Measurements from ENCODE around the gene CARD6. TPM values are rescaled to one million over a fixed set of nuclear protein-coding genes. Genes with fewer than 3 reads are reported as not detected.

The CARD6 gene
- total and polyA plus RNA-seq, 11 donors: 2.2 to 13.0 (median 5.6) TPM

DNA sequence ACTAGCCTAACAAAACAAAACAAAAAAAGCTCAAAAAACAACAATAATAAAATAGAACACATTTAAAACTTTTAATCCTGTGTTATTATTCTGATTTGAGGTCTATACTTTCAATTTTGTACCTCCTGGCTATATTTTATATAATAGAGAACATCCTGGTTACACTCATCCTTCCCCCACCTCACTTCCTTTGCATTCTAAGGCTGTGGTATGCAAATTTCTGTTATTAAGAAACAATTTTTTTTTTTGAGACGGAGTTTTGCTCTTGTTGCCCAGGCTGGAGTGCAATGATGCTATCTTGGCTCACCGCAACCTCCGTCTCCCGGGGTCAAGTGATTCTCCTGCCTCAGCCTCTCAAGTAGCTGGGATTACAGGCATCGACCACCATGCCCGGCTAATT lies 3.1 kb upstream of the CARD6 start:
- Histone ChIP-seq H3K9me3 (no peaks in the 10 kb centered on the region), H3K4me3 (no peak overlapping the region), H3K27ac (no peak overlapping the region), H3K27me3 (no peaks in the 10 kb centered on the region), H3K4me1 (peaks cover 0 to 45% (median 23%) of the 10 kb centered on the region in 12 donors), H3K36me3 (peaks cover 0 to 13% (median 10%) of the 10 kb centered on the region in 9 donors)
- TF ChIP-seq POLR2A (IDR thresholded peaks at IDR 0.05): no peak
- TF ChIP-seq, protein P1, sequence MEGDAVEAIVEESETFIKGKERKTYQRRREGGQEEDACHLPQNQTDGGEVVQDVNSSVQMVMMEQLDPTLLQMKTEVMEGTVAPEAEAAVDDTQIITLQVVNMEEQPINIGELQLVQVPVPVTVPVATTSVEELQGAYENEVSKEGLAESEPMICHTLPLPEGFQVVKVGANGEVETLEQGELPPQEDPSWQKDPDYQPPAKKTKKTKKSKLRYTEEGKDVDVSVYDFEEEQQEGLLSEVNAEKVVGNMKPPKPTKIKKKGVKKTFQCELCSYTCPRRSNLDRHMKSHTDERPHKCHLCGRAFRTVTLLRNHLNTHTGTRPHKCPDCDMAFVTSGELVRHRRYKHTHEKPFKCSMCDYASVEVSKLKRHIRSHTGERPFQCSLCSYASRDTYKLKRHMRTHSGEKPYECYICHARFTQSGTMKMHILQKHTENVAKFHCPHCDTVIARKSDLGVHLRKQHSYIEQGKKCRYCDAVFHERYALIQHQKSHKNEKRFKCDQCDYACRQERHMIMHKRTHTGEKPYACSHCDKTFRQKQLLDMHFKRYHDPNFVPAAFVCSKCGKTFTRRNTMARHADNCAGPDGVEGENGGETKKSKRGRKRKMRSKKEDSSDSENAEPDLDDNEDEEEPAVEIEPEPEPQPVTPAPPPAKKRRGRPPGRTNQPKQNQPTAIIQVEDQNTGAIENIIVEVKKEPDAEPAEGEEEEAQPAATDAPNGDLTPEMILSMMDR (IDR thresholded peaks at IDR 0.05): no peak
- no peak for ATAC-seq
- DNase-seq: no peak
- intact Hi-C loops (cut with DNase I): loop anchor here in 5 of 10 donors (5.0 to 10.0 kb wide), 4 partner anchors 39 to 161 kb away; partner anchors contain the start of genes TTC33 (in 5 of the 5) and PTGER4 (in 1 of the 5)
- 94 to 96% (median 95%) methylated on average over 6 of the region's 6 CpGs for WGBS, 4 donors

DNA sequence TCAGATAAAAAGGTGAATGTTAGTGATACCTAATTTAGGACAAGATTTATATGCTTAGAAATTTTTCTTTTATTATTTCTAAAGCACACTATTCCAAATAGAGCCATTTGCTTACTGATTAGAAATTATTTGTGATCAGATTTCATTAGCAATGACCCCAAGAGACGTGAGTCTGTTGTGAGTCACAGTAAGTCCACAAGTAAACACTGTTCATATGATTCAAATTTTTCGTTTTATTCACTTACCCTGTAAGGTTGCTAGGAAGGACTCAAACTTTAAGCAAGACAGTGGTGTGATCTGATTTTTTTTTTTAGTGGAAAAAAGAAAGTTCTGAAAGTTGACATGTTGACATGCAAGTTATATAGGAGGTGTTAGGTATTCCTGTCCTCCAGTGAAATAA lies 1.2 kb downstream of the CARD6 start:
- no peak for DNase-seq
- Histone ChIP-seq H3K27me3 (no peaks in the 10 kb centered on the region), H3K4me3 (peak overlapping the region in 11 of 12 donors; percentile 31 to 63 (median 50)), H3K4me1 (peaks cover 0 to 46% (median 4%) of the 10 kb centered on the region in 12 donors), H3K36me3 (peaks cover 0 to 17% (median 0%) of the 10 kb centered on the region in 9 donors), H3K27ac (peak overlapping the region in 10 of 12 donors; percentile 51 to 93 (median 80)), H3K9me3 (no peaks in the 10 kb centered on the region)
- intact Hi-C loops (cut with DNase I): loop anchor here in 1 of 10 donors (5.0 kb wide), 1 partner anchor 35 kb away; no protein-coding TSS in a partner anchor
- TF ChIP-seq, protein P1 (IDR thresholded peaks at IDR 0.05): no peak
- 48 to 62% (median 57%) methylated on average over 2 of the region's 2 CpGs for WGBS, 4 donors
- ATAC-seq: peak in 1 of 4 donors; percentile 51

DNA sequence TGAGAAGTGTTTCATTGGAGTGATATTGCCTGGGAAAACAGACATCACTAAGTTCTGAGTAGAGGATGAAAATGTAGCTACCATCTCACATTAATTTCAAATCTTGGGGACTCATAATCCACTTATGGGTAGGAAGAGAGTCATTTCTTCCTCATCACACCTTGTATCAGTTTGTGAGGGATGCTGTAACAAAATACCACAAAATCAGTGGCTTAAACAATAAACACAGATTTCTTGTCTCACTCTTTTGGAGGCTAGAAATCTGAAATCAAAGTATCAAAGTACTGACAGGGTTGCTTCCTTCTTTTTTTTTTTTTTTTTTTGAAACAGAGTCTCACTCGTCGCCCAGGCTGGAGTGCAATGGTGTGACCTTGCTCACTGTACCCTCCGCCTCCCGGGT lies 3.4 kb downstream of the CARD6 start:
- 91 to 95% (median 94%) methylated on average over 4 of the region's 4 CpGs for WGBS, 4 donors
- Histone ChIP-seq H3K4me1 (peaks cover 0 to 49% (median 4%) of the 10 kb centered on the region in 12 donors), H3K27ac (no peak overlapping the region), H3K4me3 (no peak overlapping the region), H3K27me3 (no peaks in the 10 kb centered on the region), H3K36me3 (peaks cover 0 to 27% (median 0%) of the 10 kb centered on the region in 9 donors), H3K9me3 (no peaks in the 10 kb centered on the region)
- intact Hi-C loops (cut with DNase I): loop anchor here in 1 of 10 donors (5.0 kb wide), 1 partner anchor 33 kb away; no protein-coding TSS in a partner anchor
- ATAC-seq (no peak), DNase-seq (no peak)
- TF ChIP-seq, protein P1 (IDR thresholded peaks at IDR 0.05): no peak
- no peak for TF ChIP-seq POLR2A (IDR thresholded peaks at IDR 0.05)

DNA sequence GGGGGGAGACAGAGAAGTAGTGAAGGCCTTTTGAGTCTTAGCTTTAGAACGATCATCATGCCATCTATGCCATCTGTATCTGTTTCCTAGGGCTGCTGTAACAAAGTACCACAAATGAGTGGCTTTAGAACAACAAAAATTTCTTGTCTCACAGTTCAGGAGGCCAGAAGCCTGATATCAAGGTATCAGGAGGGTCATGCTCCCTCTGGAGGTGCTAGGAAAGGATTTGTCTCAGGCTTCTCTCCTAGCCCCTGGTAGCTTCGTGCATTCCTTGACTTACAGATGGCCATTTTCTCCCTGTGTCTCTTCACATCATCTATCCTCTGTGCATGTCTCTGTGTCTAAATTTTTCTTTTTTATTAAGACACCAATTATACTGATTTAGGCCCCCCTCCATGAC lies 5.2 kb downstream of the CARD6 start:
- intact Hi-C loops (cut with DNase I): no loop called here
- peaks cover 0 to 43% (median 2%) of the 10 kb centered on the region in 12 donors for H3K4me1 ChIP-seq
- no peaks in the 10 kb centered on the region for H3K9me3 ChIP-seq
- H3K27ac ChIP-seq: no peak overlapping the region
- WGBS, 4 donors: 81 to 85% (median 83%) methylated on average over 2 of the region's 2 CpGs
- TF ChIP-seq, protein P1 (IDR thresholded peaks at IDR 0.05): no peak
- TF ChIP-seq POLR2A (IDR thresholded peaks at IDR 0.05): no peak
- no peak overlapping the region for H3K4me3 ChIP-seq
- peaks cover 0 to 28% (median 0%) of the 10 kb centered on the region in 9 donors for H3K36me3 ChIP-seq
- no peak for DNase-seq
- no peaks in the 10 kb centered on the region for H3K27me3 ChIP-seq
- ATAC-seq: no peak
